ENCODE measurements around the gene PKP3.

DNA sequence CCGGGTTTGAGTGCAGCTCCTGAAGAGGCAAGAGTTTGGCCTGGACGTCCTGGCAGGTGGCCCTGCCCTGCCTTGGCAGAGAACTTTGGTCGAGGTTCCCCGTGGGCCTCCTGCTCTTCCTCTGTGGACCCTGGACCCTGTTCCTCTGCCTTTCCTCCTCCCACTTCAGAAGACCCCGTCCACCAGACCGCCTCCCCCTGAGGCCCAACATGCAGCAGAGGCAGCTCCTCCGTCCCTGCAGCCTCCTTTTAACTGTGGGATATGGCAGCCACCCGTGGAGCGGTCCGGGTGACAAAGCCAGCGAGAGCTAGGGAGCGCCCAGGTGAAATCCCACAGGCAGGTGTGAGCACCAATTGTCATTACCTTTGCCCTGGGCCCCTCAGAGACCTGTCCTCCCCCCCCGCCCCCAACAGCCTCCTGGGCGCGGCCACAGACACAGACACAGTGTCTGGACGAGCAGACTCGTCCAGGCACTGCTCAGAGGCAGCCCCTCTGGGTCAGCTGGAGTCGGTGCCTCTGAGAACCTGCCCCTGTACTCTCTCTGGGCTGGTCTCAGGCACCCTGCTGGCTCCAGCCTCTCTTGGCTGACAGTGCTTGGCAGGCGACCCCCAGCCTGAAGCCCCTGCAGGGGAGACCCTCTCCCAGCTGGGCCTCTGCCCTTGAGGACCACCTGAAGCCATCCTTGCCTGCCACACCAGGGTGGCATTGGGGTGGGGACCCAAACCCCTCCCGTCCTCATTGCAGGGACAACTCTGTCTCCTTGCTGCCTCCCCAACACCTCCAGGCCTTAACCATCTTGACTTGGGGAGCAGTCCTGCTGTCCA is 52.0 kb downstream of the PKP3 start:
- TF ChIP-seq, protein P1, sequence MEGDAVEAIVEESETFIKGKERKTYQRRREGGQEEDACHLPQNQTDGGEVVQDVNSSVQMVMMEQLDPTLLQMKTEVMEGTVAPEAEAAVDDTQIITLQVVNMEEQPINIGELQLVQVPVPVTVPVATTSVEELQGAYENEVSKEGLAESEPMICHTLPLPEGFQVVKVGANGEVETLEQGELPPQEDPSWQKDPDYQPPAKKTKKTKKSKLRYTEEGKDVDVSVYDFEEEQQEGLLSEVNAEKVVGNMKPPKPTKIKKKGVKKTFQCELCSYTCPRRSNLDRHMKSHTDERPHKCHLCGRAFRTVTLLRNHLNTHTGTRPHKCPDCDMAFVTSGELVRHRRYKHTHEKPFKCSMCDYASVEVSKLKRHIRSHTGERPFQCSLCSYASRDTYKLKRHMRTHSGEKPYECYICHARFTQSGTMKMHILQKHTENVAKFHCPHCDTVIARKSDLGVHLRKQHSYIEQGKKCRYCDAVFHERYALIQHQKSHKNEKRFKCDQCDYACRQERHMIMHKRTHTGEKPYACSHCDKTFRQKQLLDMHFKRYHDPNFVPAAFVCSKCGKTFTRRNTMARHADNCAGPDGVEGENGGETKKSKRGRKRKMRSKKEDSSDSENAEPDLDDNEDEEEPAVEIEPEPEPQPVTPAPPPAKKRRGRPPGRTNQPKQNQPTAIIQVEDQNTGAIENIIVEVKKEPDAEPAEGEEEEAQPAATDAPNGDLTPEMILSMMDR (IDR thresholded peaks at IDR 0.05; ENCODE audit: insufficient read depth, low read length, poor library complexity, severe bottlenecking): no peak
- TF ChIP-seq EZH2phosphoT487 (conservative IDR thresholded peaks at IDR 0.05; ENCODE audit: low read length): no peak

All from SU-DHL-6 (cell line).